ENCODE measurements around the gene CAV3. TPM values are rescaled to one million over a fixed set of nuclear protein-coding genes. Genes with fewer than 3 reads are reported as not detected.
A peak's percentile ranks its signal among the peaks of the same experiment; 100 is the strongest.

Gene CAV3
- total and polyA plus RNA-seq, 9 of the 15 experiments (the other 6 are each of a cell fraction or from before 2014, with no cell fraction given): not detected

GRCh38 chr3:8778475-8778874 lies 44.9 kb downstream of the CAV3 start:
- intact Hi-C loops (cut with micrococcal nuclease): no loop called here

More at GRCh38 chr3:8778475-8778874, 44.9 kb downstream of the CAV3 start:
- H3K27ac ChIP-seq (ENCODE audit: extremely low read depth, low read depth, low read length): no peak overlapping the region
- ChIA-PET CTCF (ENCODE audit: low intra/inter-chr PET ratio) (no interaction called here), POLR2A (interaction anchor here (0.5 kb wide), 1 partner anchor 83 kb away, joined by 4 read pairs; no protein-coding TSS in a partner anchor)
- no peak overlapping the region for H2AFZ ChIP-seq (ENCODE audit: low read depth, low read length)
- no peak for DNase-seq (ENCODE audit: extremely low read depth in 1 of 4, low spot score in 3 of 4)
- H3K9me1 ChIP-seq (ENCODE audit: control insufficient read depth, insufficient read depth, low read length): no peaks in the 10 kb centered on the region
- FAIRE-seq: no peak
- no peaks in the 10 kb centered on the region for H3K36me3 ChIP-seq (ENCODE audit: control insufficient read depth, insufficient read depth, low read length)
- H3K27me3 ChIP-seq (ENCODE audit: control insufficient read depth in 2 of 2, insufficient read depth in 2 of 2, low read length in 2 of 2): peaks cover 3 to 12% of the 10 kb centered on the region in 2 experiments; a peak in 3 of 5 replicates
- no peaks in the 10 kb centered on the region for H3K4me1 ChIP-seq (replicated peaks in 1 of 2; ENCODE audit: control insufficient read depth in 2 of 2, insufficient read depth in 2 of 2, low read length in 2 of 2)
- no peak overlapping the region for H3K4me2 ChIP-seq (ENCODE audit: insufficient read depth, low read length)
- H3K9me3 ChIP-seq (replicated peaks; ENCODE audit: control insufficient read depth, insufficient read depth, low read depth, low read length): no peaks in the 10 kb centered on the region
- H4K20me1 ChIP-seq (replicated peaks; ENCODE audit: control insufficient read depth, insufficient read depth, low read length): no peaks in the 10 kb centered on the region
- no TSS peak for BruUV-seq (replicated peaks)
- no peak overlapping the region for H3K4me3 ChIP-seq
- peak; percentile 51 for ATAC-seq
- H3K79me2 ChIP-seq (ENCODE audit: control insufficient read depth, insufficient read depth, low read length): no peaks in the 10 kb centered on the region
- WGBS (ENCODE audit: insufficient coverage, low coverage, missing lambda C conversion rate): 1% methylated on average over 5 of the region's 5 CpGs
- 0 out of 2 replicates have a peak, but pooled peaks have one; percentile 45 for TF ChIP-seq MAFK (IDR thresholded peaks at IDR 0.05; ENCODE audit: low read length)
- TF ChIP-seq MAFG (tag; conservative IDR thresholded peaks at IDR 0.05): peak; percentile 81
- TF ChIP-seq SREBF2 (CRISPR knock-in tag; IDR thresholded peaks at IDR 0.05): no peak
- peak; percentile 84 for TF ChIP-seq C11orf30 (IDR thresholded peaks at IDR 0.05; ENCODE audit: low read depth)
- no peak for TF ChIP-seq ZNF512 (tag; IDR thresholded peaks at IDR 0.05)
- peak; percentile 85 for TF ChIP-seq ZNF316 (IDR thresholded peaks at IDR 0.05)
- no peak for TF ChIP-seq RUNX1 (IDR thresholded peaks at IDR 0.05; ENCODE audit: low read depth)
- no peak for TF ChIP-seq HDAC1 (IDR thresholded peaks at IDR 0.05)
- TF ChIP-seq ZNF133 (CRISPR knock-in tag; IDR thresholded peaks at IDR 0.05): no peak
- no peak overlapping the region for H3K9ac ChIP-seq (ENCODE audit: insufficient read depth in 1 of 2, low read depth in 2 of 2, low read length in 2 of 2)
- in situ Hi-C loops (cut with MboI): no loop called here
